SHP77 (cell line): Measurements from ENCODE around the gene CACTIN.
"Not testable (repeated sequence)": the region's sequence is repeated elsewhere in the genome, so short reads cannot be mapped to it uniquely, and the experiment has no call there.

Source experiments
- DNase-seq, 2 experiments: peaks; one replicate each; lab custom pipeline; 2025; lab: John Stamatoyannopoulos, UW

Gene CACTIN

DNA sequence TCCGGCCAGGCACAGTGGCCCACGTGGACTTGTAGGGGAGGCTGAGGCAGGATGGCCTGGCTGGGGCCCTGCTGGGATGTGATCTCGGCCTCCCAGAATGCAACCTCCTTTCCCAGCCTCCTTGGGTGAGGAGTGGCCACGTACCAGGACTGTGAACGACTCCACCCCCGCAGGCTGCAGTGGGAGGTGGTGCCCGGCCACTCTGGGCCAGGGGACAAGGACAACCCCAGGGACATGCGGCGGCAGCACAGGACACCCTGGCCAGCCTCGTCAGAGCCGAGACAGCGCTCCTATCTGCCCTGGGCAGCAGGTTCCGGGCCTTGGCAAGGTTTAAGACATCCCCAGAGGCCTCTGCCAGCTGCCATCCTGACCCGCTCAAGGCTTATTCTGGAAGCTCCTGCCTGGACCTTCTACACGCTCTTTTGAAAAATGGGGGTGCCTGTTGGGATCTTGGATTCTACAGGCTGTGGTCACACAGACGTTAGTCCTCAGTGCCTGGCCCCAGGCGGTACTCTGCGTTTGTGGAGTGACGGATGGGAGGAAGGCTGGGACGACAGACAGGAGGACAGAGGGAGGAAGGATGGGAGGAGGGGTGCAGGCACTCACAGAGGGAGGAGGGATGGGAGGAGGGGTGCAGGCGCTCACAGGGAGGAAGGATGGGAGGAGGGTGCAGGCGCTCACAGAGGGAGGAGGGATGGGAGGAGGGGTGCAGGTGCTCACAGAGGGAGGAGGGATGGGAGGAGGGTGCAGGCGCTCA lies 19.9 kb upstream of the CACTIN start:
- no peak for DNase-seq

- no peak for DNase-seq
Observed at GRCh38 chr19:3645726-3646125, 19.1 kb upstream of the CACTIN start.

- no peak for DNase-seq
Observed at GRCh38 chr19:3645067-3645396, 18.4 kb upstream of the CACTIN start.

DNA sequence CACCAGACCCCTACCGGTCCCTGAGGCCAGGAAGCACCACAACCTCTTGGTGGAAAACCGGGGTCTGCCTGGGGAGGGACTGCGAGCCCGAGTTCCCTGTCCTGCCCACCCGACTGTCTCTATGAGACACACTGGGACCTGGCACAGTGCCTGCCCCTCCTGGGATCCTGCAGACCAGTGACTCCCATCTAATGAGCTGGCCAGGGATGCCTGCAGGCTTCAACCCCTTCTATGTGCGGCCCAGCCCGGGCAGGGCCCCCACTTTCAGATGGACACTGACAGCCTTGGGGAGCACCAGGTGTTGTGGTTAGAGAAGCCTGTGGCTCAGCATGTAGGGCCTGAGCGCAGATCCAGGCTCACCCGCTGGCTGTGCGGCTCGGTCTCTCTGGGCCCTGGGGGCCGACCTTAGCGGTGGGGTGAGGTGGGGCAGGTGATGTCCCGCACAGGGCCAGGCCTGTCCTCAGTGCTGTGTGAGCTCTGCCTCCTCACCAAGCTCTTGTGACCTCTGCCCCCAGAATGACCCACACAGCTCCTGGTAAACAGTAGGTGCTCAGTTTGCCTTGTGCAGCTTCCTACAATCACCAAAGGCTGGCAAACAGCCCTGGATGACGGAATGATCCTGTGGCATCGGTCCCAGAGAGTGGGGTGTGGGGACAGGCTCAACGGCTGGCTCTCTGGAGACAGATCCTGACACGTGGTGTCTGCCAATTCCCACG lies 17.9 kb upstream of the CACTIN start:
- no peak for DNase-seq

DNA sequence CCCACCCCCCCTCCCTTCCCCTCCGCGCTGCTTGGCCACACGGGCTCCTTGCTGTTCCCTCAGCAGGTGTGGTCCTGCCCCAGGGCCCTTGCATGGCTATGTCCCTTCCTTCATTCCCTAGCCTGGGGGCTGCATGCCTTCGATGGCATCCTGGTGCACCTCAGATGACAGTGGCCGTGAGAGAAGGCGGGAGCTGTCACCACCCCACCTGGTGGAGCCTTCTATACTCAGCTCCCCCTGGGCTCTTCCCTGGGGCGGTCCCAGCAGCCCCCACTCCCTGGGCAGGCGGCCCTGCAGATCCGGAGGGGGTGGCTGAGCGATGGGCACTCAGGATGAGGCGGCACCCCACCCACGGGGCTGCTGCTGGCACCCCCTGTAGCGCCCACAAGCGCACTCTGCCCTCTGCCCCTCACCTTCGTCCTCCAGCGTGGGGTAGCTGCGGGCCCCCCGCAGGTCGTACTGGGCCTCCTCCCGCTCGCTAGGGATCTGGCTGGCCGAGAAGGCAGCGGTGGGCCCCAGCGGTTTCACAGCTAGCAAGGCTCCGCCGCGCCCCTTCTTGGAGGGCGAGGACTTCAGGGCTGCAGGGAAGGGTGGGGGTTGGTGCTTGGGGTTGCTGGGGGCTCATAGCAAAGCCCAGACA lies 17.2 kb upstream of the CACTIN start:
- DNase-seq, result no peak

DNA sequence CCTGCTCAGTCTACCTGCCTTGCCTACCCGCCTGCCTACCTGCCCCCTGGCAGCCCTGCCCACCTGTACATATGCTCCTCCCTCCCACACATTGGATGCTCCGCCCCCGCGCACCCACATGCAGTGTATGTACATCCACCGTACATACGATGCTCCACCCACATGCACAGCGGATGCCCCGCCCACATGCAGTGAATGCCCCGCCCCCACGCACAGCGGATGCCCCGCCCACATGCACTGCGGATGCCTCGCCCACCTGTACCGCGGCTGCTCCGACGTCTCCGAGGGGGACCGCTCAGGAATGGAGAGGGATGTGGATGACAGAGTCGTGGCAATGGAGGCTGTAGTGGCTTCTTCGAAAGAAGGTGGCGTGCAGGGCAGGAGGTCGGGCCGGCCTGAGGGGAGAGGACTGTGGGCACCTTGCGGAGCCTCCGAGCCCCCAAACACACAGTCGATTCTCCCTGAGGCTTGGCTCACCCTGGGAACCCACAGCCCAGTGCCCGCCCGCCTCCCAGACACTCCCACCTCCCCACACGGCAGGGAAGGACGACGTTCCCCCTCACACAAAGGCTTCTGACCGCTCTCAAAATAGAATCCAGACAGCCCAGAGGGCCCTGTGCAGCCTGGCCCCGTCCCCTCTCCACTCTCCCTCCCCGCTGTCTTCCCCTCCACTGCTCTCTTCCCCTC lies 16.5 kb upstream of the CACTIN start:
- no peak for DNase-seq

GRCh38 chr19:3642296-3642695 lies 15.7 kb upstream of the CACTIN start:
- DNase-seq, result no peak

GRCh38 chr19:3641515-3642269 lies 15.1 kb upstream of the CACTIN start:
- no peak for DNase-seq

GRCh38 chr19:3639479-3639878 lies 12.9 kb upstream of the CACTIN start:
- no peak for DNase-seq

- no peak for DNase-seq
Observed at GRCh38 chr19:3638208-3639193, 11.9 kb upstream of the CACTIN start.

DNA sequence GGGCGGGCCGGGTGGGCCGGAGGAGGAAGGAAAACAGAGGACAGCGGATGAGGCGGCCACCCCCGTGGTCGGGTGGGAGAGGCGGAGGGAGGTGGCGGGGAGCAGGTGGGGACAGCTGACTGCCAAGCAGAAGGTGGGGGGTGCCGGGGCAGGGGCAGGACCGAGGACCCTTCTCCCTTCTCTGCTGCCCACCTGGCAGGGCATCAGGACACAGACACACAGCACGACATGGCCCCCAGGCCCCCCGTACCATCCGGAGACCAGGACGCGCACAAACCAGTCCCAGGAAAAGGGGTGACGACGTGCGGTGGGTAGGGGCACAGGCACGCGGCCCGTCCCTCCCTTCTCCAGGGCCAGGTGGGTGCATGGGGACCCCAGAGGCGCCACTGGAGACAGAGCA lies 11.0 kb upstream of the CACTIN start:
- DNase-seq, result no peak

GRCh38 chr19:3636962-3637361 lies 10.4 kb upstream of the CACTIN start:
- no peak for DNase-seq

DNA sequence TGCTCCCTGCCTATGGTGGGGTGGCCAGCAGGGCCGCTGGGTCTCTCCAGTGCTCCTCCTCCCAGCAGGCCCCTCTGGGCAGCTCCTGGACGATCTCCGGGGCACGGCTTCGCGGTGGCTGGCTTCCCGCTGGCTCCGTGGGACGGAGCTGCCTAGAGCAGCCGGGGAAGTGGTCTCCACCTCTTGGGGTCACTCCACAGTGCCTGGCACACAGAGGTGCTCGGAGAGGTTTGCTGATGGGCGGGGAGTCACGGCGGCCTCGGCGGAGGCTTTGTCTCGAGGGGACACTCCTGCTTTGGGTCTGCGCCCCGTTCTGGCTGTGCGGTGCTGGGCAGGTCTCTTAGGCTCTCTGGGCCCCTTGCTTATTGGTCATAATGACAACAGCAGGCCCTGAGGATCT lies 9.9 kb upstream of the CACTIN start:
- no peak for DNase-seq

DNA sequence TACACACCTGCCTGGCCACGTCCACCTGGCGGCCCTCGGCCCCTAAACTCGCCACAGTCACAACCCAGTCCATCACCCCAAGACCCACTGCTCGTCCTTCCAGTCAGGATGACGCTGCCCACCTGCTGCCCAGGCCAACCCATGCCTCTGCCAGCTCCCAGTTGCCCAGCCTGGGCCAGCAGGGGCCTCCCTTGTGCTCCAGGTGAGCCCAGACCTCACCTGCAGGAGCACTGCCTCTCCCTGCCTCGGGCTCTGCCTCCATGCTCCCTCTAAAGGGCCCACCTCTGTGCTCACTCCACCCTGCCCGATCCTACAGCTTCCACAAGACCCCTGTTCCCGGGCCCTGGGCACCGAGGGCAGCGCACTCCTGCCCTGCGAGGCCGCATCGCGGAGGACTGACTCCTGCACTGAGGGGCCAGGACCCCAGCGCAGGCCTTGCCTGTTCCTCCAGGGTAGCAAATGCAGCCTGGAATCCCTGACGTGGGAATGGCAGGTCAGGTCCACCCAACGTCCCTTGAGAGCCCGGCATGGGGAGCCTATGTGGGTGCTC lies 8.0 kb upstream of the CACTIN start:
- no peak for DNase-seq

DNA sequence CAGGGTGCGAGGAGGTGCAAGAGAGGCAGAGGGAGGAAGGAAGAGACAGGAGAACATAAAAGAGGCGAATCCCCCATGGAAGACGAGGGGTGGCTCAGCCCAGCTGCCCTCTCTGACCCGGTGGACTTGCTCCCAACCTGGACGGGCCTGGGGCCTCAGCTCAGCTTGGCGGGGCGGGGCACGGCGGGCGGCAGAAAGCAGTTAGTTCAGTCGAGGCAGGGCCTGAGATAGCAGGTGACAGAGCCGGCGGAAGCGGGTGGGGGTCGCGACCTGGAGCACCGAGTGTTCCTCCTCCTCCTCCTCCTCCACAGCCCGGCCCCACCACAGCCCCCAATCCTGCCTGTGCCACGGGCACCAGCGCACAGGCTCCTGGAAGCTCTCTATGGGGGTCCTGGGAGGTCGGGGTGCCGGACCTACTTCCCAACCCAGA lies 7.0 kb upstream of the CACTIN start:
- no peak for DNase-seq

DNA sequence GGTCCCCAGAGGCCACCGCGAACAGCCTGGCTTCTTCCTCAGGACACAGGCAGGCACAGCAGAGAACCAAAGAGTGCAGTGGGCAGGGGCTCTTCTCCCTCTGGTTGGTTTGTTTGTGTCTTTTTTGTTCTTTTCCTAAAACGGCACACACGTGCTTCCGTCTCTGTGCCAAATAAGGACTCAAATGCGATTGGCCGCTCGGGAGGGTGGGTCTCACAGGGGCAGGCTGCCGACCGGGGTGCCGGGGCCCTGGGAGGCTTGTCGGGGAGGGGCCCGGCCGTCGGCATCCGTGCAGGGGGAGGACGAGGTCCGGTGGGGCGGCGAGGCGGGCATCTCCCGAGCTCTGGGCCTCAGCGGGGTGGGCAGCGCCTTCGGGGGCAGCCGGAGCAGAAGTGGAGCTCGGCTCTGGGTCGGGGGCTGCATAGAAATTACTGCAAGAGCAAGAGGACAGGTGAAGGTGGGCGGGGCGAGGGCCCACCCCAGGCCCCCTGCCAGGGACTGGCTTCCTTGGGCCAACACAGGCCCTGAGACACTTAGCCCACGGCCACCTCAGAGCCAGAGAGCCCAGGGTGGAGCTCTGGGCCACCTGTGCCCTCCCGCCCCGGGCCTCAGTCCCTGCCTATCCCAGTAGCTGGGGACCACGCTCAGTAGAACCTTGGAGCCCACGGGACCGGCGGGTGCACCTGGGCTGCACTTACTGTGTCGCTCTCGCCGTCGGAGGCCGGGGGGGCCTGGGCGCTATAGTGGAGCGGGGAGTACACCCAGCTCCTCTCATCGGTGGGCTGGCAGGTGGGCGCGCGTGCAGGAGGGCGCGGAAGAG lies 6.4 kb upstream of the CACTIN start:
- no peak for DNase-seq

DNA sequence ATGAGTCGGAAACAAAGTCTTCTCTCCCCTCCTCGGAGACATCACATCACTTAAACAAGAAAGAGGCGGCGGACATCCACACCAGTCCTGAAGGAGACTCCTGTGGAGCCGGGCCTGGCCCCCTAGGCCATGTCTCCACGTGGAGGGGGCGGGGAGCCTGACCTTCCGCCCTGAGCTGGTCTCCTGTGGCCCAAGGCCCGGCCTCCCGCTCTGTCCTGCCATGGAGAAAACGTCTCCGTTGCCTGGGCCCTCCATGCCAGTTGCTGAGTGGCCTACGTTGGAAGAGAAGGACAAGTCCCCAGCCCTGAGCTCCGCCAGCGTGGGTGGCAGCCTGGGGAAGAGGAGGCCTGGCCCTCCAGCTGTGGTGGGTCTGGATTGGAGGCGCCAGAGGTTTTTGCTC lies 5.5 kb upstream of the CACTIN start:
- DNase-seq, result no peak

GRCh38 chr19:3631053-3631861 lies 4.7 kb upstream of the CACTIN start:
- DNase-seq, result no peak

DNA sequence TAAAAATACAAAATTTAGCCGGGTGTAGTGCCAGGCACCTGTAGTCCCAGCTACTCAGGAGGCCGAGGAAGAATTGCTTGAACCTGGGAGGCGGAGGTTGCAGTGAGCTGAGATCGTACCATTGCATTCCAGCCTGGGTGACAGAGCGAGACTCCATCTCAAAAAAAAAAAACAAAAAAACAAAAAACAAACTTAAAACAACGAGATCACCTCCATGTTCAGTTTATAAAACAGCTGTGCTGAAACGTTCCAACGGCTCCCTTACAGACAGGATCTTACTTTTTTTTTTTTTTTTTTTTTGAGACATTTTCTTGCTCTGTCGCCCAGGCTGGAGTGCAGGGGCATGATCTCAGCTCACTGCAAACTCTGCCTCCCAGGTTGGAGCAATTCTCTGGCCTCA lies 2.2 kb upstream of the CACTIN start:
- not testable (repeated sequence) for DNase-seq
